ENCODE results near the gene RAD21L1. TPM values are rescaled to one million over a fixed set of nuclear protein-coding genes. Genes with fewer than 3 reads are reported as not detected.
A peak's percentile ranks its signal among the peaks of the same experiment; 100 is the strongest.

Gene RAD21L1
- total RNA-seq, result not detected
- long read RNA-seq, result 0 reads

GRCh38 chr20:1225783-1226654 lies at the start of gene RAD21L1:
Gene RAD21L1 (plus strand): TSS chr20:1226044. CDS start chr20:1228454, 2,410 bp downstream.
- Histone ChIP-seq H3K4me3 (peak within 1 kb of the TSS; percentile 62), H3K4me1 (no peaks in the 10 kb centered on the region), H3K27me3 (peaks cover 34% of the 10 kb centered on the region), H3K36me3 (no peaks in the 10 kb centered on the region), H3K9me3 (no peaks in the 10 kb centered on the region), H3K27ac (no peak within 1 kb of the TSS)
- intact Hi-C loops (cut with DNase I), result no loop called here
- TF ChIP-seq CTCF (IDR thresholded peaks at IDR 0.05), result no peak
- peak; percentile 99 for ATAC-seq
- peak; percentile 89 for DNase-seq

DNA sequence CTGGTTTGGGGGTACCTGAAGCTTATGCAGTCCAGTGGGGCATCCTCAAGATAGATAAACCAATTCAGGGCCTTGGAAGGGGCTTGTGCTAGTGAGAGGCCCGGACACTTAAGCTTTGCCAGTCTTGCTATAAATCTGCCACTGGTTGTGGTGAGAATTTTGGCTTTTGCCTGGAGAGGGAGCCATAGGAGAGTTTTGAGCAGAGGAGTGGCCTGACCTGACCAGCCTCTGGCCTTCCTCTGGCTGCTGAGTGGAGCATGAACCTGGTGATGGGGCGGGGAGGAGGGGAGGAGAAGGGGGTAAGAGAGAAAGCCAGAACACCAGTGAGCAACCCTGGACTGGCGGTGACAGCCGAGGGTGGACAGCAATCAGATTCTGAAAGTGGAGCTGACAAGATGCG lies 48.2 kb upstream of the RAD21L1 start:
- TF ChIP-seq CTCF (IDR thresholded peaks at IDR 0.05), result no peak
- ATAC-seq (no peak), DNase-seq (no peak)
- Histone ChIP-seq H3K4me3 (no peak overlapping the region), H3K27ac (no peak overlapping the region), H3K36me3 (no peaks in the 10 kb centered on the region), H3K4me1 (no peaks in the 10 kb centered on the region), H3K9me3 (no peaks in the 10 kb centered on the region), H3K27me3 (no peaks in the 10 kb centered on the region)
- intact Hi-C loops (cut with DNase I), result no loop called here

DNA sequence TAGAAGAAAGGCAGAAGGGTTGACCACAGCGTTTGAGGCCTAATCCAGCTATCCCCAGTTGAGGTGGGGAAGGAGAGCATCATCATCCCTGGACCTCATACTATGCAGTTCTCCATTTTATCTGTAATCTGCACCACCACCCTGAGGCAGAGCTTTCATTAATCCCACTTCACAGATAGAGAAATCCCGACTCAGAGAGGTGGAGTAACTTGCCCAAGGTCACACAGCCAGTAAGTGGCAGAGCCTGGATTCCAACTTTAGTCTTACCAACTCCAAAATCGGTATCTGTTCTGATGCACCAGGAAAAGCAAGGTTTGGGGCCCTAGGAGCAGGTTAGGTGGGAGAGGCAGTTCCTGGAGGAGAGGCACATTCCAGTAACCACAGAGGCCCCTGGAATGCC lies 47.7 kb upstream of the RAD21L1 start:
- Histone ChIP-seq H3K4me1 (no peaks in the 10 kb centered on the region), H3K27me3 (no peaks in the 10 kb centered on the region), H3K36me3 (no peaks in the 10 kb centered on the region), H3K9me3 (no peaks in the 10 kb centered on the region), H3K27ac (no peak overlapping the region), H3K4me3 (no peak overlapping the region)
- intact Hi-C loops (cut with DNase I), result no loop called here
- DNase-seq, result no peak
- ATAC-seq, result no peak
- no peak for TF ChIP-seq CTCF (IDR thresholded peaks at IDR 0.05)

GRCh38 chr20:1178623-1179022 lies 47.2 kb upstream of the RAD21L1 start:
- no peak for ATAC-seq
- TF ChIP-seq CTCF (IDR thresholded peaks at IDR 0.05), result no peak
- Histone ChIP-seq H3K27ac (no peak overlapping the region), H3K4me1 (no peaks in the 10 kb centered on the region), H3K9me3 (no peaks in the 10 kb centered on the region), H3K27me3 (no peaks in the 10 kb centered on the region), H3K4me3 (no peak overlapping the region), H3K36me3 (no peaks in the 10 kb centered on the region)
- DNase-seq, result no peak
- intact Hi-C loops (cut with DNase I), result no loop called here

DNA sequence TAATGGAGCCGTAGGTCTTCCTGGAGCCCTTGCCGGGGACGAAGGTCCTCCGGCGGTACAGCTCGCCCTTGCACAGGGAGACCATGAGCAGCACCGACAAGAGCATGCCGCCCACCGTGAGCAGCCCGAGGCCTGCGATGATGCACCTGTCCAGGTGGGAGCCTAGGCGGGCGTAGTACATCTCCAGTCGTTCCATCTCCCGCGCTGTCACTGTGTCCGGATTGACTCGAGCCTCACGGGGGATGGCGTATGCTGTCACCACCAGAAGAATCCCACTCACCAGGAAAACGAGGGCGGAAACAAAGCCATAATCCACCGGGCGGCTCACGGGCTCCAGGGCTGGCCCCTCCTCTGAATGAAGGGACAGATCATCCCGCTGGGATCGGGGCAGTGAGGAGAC lies 44.9 kb upstream of the RAD21L1 start:
- Histone ChIP-seq H3K27me3 (no peaks in the 10 kb centered on the region), H3K27ac (no peak overlapping the region), H3K9me3 (no peaks in the 10 kb centered on the region), H3K36me3 (no peaks in the 10 kb centered on the region), H3K4me3 (no peak overlapping the region), H3K4me1 (no peaks in the 10 kb centered on the region)
- no peak for ATAC-seq
- intact Hi-C loops (cut with DNase I), result no loop called here
- TF ChIP-seq CTCF (IDR thresholded peaks at IDR 0.05), result no peak
- DNase-seq, result no peak
